HepG2 (cell line): ENCODE measurements around the gene FAM187B. TPM values are rescaled to one million over a fixed set of nuclear protein-coding genes. Genes with fewer than 3 reads are reported as not detected.
A peak's percentile ranks its signal among the peaks of the same experiment; 100 is the strongest.

Source experiments
- AGO1 ChIP-seq: fragments of 200-400 bp; formaldehyde crosslinking; IDR thresholded peaks from 2 replicates; pipeline ENCODE4 v1.6.1; 2017; ENCODE audit warnings: mild to moderate bottlenecking, low read depth, low read length, moderate library complexity; ENCODE audit not compliant: poor library complexity, severe bottlenecking
- ASH2L ChIP-seq: fragments of 300-600, 200-600 bp; sonication (generic); IDR thresholded peaks from 2 replicates; pipeline ENCODE4 v1.7.0; 2017; ENCODE audit warnings: low read depth, mild to moderate bottlenecking, moderate library complexity, mixed read lengths, low read length; ENCODE audit not compliant: insufficient read length
- CEBPG ChIP-seq: IDR thresholded peaks from 2 replicates; pipeline ENCODE4 v1.6.1; 2016
- ERF ChIP-seq: IDR thresholded peaks from 2 replicates; pipeline ENCODE4 v1.6.1; 2018; ENCODE audit warnings: missing biosample characterization, missing genetic modification reagents
- ETV6 ChIP-seq: sonication (generic); formaldehyde crosslinking; conservative IDR thresholded peaks from 2 replicates; pipeline ENCODE4 v1.4.0; 2020; ENCODE audit warnings: missing genetic modification reagents
- GMEB1 ChIP-seq: sonication (generic); formaldehyde crosslinking; IDR thresholded peaks from 2 replicates; pipeline ENCODE4 v1.5.1; 2020; ENCODE audit warnings: missing genetic modification reagents, mild to moderate bottlenecking, borderline replicate concordance
- KAT7 ChIP-seq: IDR thresholded peaks from 2 replicates; pipeline ENCODE4 v1.6.1; 2018; ENCODE audit warnings: borderline replicate concordance, missing compliant biosample characterization
- MED1 ChIP-seq: sonication (generic); formaldehyde crosslinking; IDR thresholded peaks from 2 replicates; pipeline ENCODE4 v1.4.0; 2020; ENCODE audit warnings: missing genetic modification reagents
- MEIS2 ChIP-seq: sonication (generic); formaldehyde crosslinking; IDR thresholded peaks from 2 replicates; pipeline ENCODE4 v1.9.0; 2021; ENCODE audit warnings: mild to moderate bottlenecking, missing genetic modification reagents
- NONO ChIP-seq, 2 experiments: fragments of 450-650 bp in 1 of 2; sonication (generic) in 1 of 2; formaldehyde crosslinking in 1 of 2; IDR thresholded peaks in 1 of 2; conservative IDR thresholded peaks in 1 of 2; 2 replicates each; pipeline versions ENCODE4 v1.6.1 to v1.8.0; 2017 to 2022; ENCODE audit warnings: mild to moderate bottlenecking in 1 of 2, missing genetic modification reagents in 1 of 2, moderate library complexity in 1 of 2
- NR3C1 ChIP-seq: sonication (generic); formaldehyde crosslinking; IDR thresholded peaks from 2 replicates; pipeline ENCODE4 v1.4.0; 2020; ENCODE audit warnings: missing genetic modification reagents
- POLR2G ChIP-seq: fragments of 200-400 bp; formaldehyde crosslinking; IDR thresholded peaks from 2 replicates; pipeline ENCODE4 v1.6.1; 2018; ENCODE audit warnings: mild to moderate bottlenecking, low read depth, low read length, moderate library complexity
- SNAI1 ChIP-seq: sonication (generic); formaldehyde crosslinking; IDR thresholded peaks from 2 replicates; pipeline ENCODE4 v1.5.0; 2020; ENCODE audit warnings: mild to moderate bottlenecking, missing genetic modification reagents, borderline replicate concordance
- TERF1 ChIP-seq: sonication (generic); formaldehyde crosslinking; IDR thresholded peaks from 2 replicates; pipeline ENCODE4 v1.8.0; 2022; ENCODE audit warnings: mild to moderate bottlenecking, missing genetic modification reagents, moderate library complexity
- ZBTB1 ChIP-seq: sonication (generic); formaldehyde crosslinking; IDR thresholded peaks from 2 replicates; pipeline ENCODE4 v1.4.0; 2020; ENCODE audit warnings: missing genetic modification reagents, borderline replicate concordance
- ZBTB14 ChIP-seq: sonication (generic); formaldehyde crosslinking; IDR thresholded peaks from 2 replicates; pipeline ENCODE4 v1.4.0; 2020; ENCODE audit warnings: missing genetic modification reagents
- ZC3H13 ChIP-seq: sonication (generic); formaldehyde crosslinking; IDR thresholded peaks from 2 replicates; pipeline ENCODE4 v1.8.1; 2023; ENCODE audit warnings: mild to moderate bottlenecking, missing genetic modification reagents, moderate library complexity
- ZNF460 ChIP-seq: sonication (generic); formaldehyde crosslinking; IDR thresholded peaks from 2 replicates; pipeline ENCODE4 v1.5.1; 2020; ENCODE audit warnings: missing genetic modification reagents, mild to moderate bottlenecking, borderline replicate concordance
- ZNF496 ChIP-seq: sonication (generic); formaldehyde crosslinking; IDR thresholded peaks from 2 replicates; pipeline ENCODE4 v1.8.1; 2023; ENCODE audit warnings: mild to moderate bottlenecking, moderate library complexity, missing genetic modification reagents; ENCODE audit not compliant: insufficient replicate concordance
- ZNF609 ChIP-seq: sonication (generic); formaldehyde crosslinking; IDR thresholded peaks from 2 replicates; pipeline ENCODE4 v1.4.0; 2020; ENCODE audit warnings: mild to moderate bottlenecking, missing genetic modification reagents, borderline replicate concordance
- polyA plus RNA-seq, 8 experiments: library from polyadenylated mRNA; depleted of rRNA in 3 of 8; stranded (reverse) in 7 of 8; unstranded in 1 of 8; fragments of >200 nt; fragmentation: Illumina TruSeq in 4 of 8; extraction: Trizol in 4 of 8; gene quantifications; 2 replicates each; pipeline versions ENCODE4 v1.2.1 to v1.2.3, GENCODE V29; 2011 to 2016; ENCODE audit warnings: low read depth in 4 of 8, missing spikeins in 1 of 8, mixed read lengths in 1 of 8; ENCODE audit not compliant: insufficient read depth in 1 of 8
- total RNA-seq, 5 experiments: library from RNA; depleted of rRNA; stranded (reverse); fragments of >200 nt; fragmentation: Illumina TruSeq; extraction: Trizol; gene quantifications; 2 replicates each; pipeline ENCODE4 v1.2.3, GENCODE V29; 2016; ENCODE audit warnings: low read depth in 1 of 5

The FAM187B gene
- total and polyA plus RNA-seq, 2 of the 13 experiments (the other 11 are each of a cell fraction or from before 2014, with no cell fraction given) = not detected

GRCh38 chr19:35267818-35268535, 39.4 kb upstream of the FAM187B start (continued):
- TF ChIP-seq ZNF609 (CRISPR knock-in tag) (no peak), ERF (0 out of 2 replicates have a peak, but pooled peaks have one; percentile 56), MEIS2 (CRISPR knock-in tag) (peak; percentile 49; the same call in 1 of the 2 replicates), ZC3H13 (CRISPR knock-in tag) (peak; percentile 23; the same call in 1 of the 2 replicates), KAT7 (CRISPR knock-in tag) (no peak), GMEB1 (CRISPR knock-in tag) (peak; percentile 68; the same call in 1 of the 2 replicates), POLR2G (peak; percentile 74), ETV6 (0 out of 2 replicates have a peak, but pooled peaks have one; percentile 10), NONO (IDR thresholded peaks at IDR 0.05) (no peak), NONO (CRISPR knock-in tag; conservative IDR thresholded peaks at IDR 0.05) (0 out of 2 replicates have a peak, but pooled peaks have one; percentile 16), MED1 (peak; percentile 31; the same call in 1 of the 2 replicates), ASH2L (peak; percentile 48), TERF1 (no peak), ZNF460 (no peak), CEBPG (CRISPR knock-in tag) (no peak), ZBTB14 (CRISPR knock-in tag) (peak; percentile 90), SNAI1 (peak; percentile 55; the same call in 1 of the 2 replicates), NR3C1 (CRISPR knock-in tag) (no peak), AGO1 (peak; percentile 92), ZNF496 (CRISPR knock-in tag) (no peak), ZBTB1 (CRISPR knock-in tag) (no peak)
